ENCODE measurements around the gene WDR87.
A peak's percentile ranks its signal among the peaks of the same experiment; 100 is the strongest.
"Not testable (repeated sequence)": the region's sequence is repeated elsewhere in the genome, so short reads cannot be mapped to it uniquely, and the experiment has no call there.

Gene WDR87

GRCh38 chr19:37929355-37929923 is 23.0 kb upstream of the WDR87 start:
- no peak for DNase-seq

- DNase-seq, result no peak
Observed at GRCh38 chr19:37928527-37929286, 22.3 kb upstream of the WDR87 start.

GRCh38 chr19:37926711-37927110 is 20.3 kb upstream of the WDR87 start:
- DNase-seq, result no peak

- DNase-seq, result no peak
Observed at GRCh38 chr19:37926255-37926654, 19.9 kb upstream of the WDR87 start.

GRCh38 chr19:37925212-37925611 is 18.8 kb upstream of the WDR87 start:
- no peak for DNase-seq

GRCh38 chr19:37924573-37924972 is 18.2 kb upstream of the WDR87 start:
- DNase-seq, result not testable (repeated sequence)

GRCh38 chr19:37920591-37921450 is 14.4 kb upstream of the WDR87 start:
- peak; percentile 14 for DNase-seq

GRCh38 chr19:37914908-37915307 is 8.5 kb upstream of the WDR87 start:
- DNase-seq, result no peak

GRCh38 chr19:37909661-37910199 is 3.3 kb upstream of the WDR87 start:
- DNase-seq, result no peak

- no peak for DNase-seq
Observed at GRCh38 chr19:37907735-37908455, 1.5 kb upstream of the WDR87 start.

GRCh38 chr19:37906869-37907734 is 708 bp upstream of the WDR87 start, which contains the start of gene SIPA1L3:
SIPA1L3 (plus strand) TSS chr19:37907208; CDS start chr19:38081566, 174,358 bp downstream.
- peak; percentile 96 for DNase-seq

GRCh38 chr19:37903096-37903495 is 3.3 kb downstream of the WDR87 start:
- DNase-seq, result no peak

- DNase-seq, result peak; percentile 77
Observed at GRCh38 chr19:37902668-37903067, 3.7 kb downstream of the WDR87 start.

- no peak for DNase-seq
Observed at GRCh38 chr19:37899966-37900365, 6.4 kb downstream of the WDR87 start.

- DNase-seq, result no peak
Observed at GRCh38 chr19:37899453-37899852, 6.9 kb downstream of the WDR87 start.

- no peak for DNase-seq
Observed at GRCh38 chr19:37896180-37896579, 10.2 kb downstream of the WDR87 start.

- no peak for DNase-seq
Observed at GRCh38 chr19:37893845-37894575, 12.4 kb downstream of the WDR87 start.

GRCh38 chr19:37886571-37886970 is 19.8 kb downstream of the WDR87 start:
- no peak for DNase-seq

GRCh38 chr19:37885392-37885791 is 21.0 kb downstream of the WDR87 start:
- DNase-seq, result no peak

- DNase-seq, result no peak
Observed at GRCh38 chr19:37877147-37877546, 29.2 kb downstream of the WDR87 start.

GRCh38 chr19:37876032-37876431 is 30.4 kb downstream of the WDR87 start:
- DNase-seq, result no peak

Measured in NCI-H510A (cell line).